Esophagus muscularis mucosa (tissue), 3 donors: ENCODE measurements around the gene CC2D2B.

Source experiments
- POLR2A ChIP-seq: fragments of 450-650 bp; IDR thresholded peaks from one replicate; pipeline ENCODE4 v1.6.1; 2017; ENCODE audit warnings: antibody characterized with exemption, moderate library complexity, mild to moderate bottlenecking, low read depth
- POLR2AphosphoS5 ChIP-seq, 2 donors: sonication (generic); formaldehyde crosslinking; IDR thresholded peaks; one replicate each; pipeline ENCODE4 v1.6.1; 2017; ENCODE audit warnings: antibody characterized with exemption in 2 of 2
- TF ChIP-seq, protein P1 (sequence below), 3 experiments: fragments of 200-600 bp in 2 of 3; fragments of 450-650 bp in 1 of 3; sonication (generic) in 2 of 3; IDR thresholded peaks; one replicate each; pipeline ENCODE4 v1.5.1; 2017 to 2019; ENCODE audit warnings: antibody characterized with exemption in 3 of 3, mild to moderate bottlenecking in 2 of 3, moderate library complexity in 1 of 3

DNA sequence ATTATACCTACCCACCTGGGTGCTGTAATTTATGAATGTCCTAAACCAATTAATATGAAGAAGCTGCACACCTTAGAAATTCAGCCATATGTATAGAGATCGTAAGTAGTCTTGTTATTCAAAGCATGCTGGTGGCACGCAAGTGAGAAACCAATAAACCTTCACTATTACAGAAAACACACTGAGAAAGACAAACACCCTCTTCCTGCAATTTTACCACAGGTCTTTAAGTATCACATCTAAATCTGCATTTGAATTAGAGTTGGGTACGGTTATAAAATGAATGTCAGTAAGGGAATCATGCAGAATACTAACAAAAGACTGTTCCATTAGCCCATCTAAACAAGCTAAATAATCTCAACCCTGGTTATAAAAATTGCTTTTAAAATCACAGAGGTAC, 169.4 kb downstream of the CC2D2B start:
- TF ChIP-seq, protein P1, sequence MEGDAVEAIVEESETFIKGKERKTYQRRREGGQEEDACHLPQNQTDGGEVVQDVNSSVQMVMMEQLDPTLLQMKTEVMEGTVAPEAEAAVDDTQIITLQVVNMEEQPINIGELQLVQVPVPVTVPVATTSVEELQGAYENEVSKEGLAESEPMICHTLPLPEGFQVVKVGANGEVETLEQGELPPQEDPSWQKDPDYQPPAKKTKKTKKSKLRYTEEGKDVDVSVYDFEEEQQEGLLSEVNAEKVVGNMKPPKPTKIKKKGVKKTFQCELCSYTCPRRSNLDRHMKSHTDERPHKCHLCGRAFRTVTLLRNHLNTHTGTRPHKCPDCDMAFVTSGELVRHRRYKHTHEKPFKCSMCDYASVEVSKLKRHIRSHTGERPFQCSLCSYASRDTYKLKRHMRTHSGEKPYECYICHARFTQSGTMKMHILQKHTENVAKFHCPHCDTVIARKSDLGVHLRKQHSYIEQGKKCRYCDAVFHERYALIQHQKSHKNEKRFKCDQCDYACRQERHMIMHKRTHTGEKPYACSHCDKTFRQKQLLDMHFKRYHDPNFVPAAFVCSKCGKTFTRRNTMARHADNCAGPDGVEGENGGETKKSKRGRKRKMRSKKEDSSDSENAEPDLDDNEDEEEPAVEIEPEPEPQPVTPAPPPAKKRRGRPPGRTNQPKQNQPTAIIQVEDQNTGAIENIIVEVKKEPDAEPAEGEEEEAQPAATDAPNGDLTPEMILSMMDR (IDR thresholded peaks at IDR 0.05), result no peak
- TF ChIP-seq POLR2AphosphoS5 (IDR thresholded peaks at IDR 0.05), result no peak
- no peak for TF ChIP-seq POLR2A
